Fibroblast of lung (primary cell): Measurements from ENCODE around the gene MYMK.

Experiments used
- EZH2 ChIP-seq: IDR thresholded peaks from 2 replicates; pipeline ENCODE4 v1.5.1; 2012; ENCODE audit warnings: low read length, control low read depth, mild to moderate bottlenecking; ENCODE audit errors: missing control alignments
- TF ChIP-seq, protein P1 (sequence below), 2 donors: IDR thresholded peaks in 1 of 2; conservative IDR thresholded peaks in 1 of 2; 1 replicate in 1 of 2; 2 replicates in 1 of 2; pipeline ENCODE4 v1.5.1; 2011 to 2012; ENCODE audit warnings: low read length in 2 of 2, control low read depth in 1 of 2, inconsistent platforms in 1 of 2, low read depth in 1 of 2, mild to moderate bottlenecking in 1 of 2

- TF ChIP-seq, protein P1, sequence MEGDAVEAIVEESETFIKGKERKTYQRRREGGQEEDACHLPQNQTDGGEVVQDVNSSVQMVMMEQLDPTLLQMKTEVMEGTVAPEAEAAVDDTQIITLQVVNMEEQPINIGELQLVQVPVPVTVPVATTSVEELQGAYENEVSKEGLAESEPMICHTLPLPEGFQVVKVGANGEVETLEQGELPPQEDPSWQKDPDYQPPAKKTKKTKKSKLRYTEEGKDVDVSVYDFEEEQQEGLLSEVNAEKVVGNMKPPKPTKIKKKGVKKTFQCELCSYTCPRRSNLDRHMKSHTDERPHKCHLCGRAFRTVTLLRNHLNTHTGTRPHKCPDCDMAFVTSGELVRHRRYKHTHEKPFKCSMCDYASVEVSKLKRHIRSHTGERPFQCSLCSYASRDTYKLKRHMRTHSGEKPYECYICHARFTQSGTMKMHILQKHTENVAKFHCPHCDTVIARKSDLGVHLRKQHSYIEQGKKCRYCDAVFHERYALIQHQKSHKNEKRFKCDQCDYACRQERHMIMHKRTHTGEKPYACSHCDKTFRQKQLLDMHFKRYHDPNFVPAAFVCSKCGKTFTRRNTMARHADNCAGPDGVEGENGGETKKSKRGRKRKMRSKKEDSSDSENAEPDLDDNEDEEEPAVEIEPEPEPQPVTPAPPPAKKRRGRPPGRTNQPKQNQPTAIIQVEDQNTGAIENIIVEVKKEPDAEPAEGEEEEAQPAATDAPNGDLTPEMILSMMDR (conservative IDR thresholded peaks at IDR 0.05 in 1 of 2, IDR thresholded peaks at IDR 0.05 in 1 of 2; ENCODE audit: low read depth in 1 of 2, low read length in 2 of 2): no peak
- no peak for TF ChIP-seq EZH2
These were observed 4.1 kb upstream of the MYMK start for GRCh38 chr9:133528876-133529241.
